CD1c-positive myeloid dendritic cell (primary cell): Measurements from ENCODE around the gene ERC2.
A peak's percentile ranks its signal among the peaks of the same experiment; 100 is the strongest.

ENCODE experiments used
- DNase-seq: peaks from one replicate; pipeline ENCODE4 v3.0.0-alpha.2; 2016; ENCODE audit errors: extremely low spot score

ERC2 gene

DNA sequence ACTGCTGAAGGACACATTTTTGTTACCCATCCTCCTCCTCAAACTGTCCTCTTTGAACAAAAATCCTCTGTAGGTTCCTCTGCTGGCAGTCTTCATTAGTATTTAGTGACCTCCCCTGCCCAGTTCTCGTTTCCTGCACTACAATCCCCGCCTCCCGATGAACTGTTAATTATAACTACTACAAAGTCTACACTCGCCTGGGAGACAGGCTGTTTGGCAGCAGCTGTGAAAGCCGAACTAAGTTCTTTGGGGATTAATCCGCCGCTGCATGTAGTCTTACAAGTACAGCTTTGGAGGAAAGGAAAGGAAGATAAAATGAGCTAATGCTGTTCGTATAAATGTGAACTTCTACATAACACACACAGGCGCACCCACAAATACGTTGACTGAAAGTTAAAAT, 821.2 kb downstream of the ERC2 start:
- DNase-seq, result no peak

- DNase-seq, result no peak
These were observed 822.1 kb downstream of the ERC2 start for GRCh38 chr3:55646121-55646520.

- no peak for DNase-seq
These were observed 822.8 kb downstream of the ERC2 start for GRCh38 chr3:55645422-55645821.

DNA sequence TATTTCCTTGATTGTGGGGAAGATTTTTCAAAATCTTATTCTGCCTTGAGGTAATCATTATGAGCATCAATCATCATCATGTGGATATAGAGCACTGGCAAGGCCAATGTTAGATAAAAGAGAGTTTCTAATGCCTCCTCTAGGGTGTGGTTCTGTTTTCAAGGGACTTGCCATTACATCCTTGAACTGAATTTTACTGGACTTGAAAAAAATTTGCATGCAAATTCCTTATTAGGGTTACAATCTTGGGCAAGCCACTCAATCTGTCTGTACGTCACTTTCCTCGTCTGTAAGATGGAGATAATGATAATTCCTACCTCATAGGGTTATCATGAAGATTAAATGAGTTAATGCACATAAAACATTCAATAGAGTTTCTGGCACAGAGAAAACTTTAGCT, 825.0 kb downstream of the ERC2 start:
- no peak for DNase-seq

GRCh38 chr3:55641964-55642363, 826.3 kb downstream of the ERC2 start:
- no peak for DNase-seq

DNA sequence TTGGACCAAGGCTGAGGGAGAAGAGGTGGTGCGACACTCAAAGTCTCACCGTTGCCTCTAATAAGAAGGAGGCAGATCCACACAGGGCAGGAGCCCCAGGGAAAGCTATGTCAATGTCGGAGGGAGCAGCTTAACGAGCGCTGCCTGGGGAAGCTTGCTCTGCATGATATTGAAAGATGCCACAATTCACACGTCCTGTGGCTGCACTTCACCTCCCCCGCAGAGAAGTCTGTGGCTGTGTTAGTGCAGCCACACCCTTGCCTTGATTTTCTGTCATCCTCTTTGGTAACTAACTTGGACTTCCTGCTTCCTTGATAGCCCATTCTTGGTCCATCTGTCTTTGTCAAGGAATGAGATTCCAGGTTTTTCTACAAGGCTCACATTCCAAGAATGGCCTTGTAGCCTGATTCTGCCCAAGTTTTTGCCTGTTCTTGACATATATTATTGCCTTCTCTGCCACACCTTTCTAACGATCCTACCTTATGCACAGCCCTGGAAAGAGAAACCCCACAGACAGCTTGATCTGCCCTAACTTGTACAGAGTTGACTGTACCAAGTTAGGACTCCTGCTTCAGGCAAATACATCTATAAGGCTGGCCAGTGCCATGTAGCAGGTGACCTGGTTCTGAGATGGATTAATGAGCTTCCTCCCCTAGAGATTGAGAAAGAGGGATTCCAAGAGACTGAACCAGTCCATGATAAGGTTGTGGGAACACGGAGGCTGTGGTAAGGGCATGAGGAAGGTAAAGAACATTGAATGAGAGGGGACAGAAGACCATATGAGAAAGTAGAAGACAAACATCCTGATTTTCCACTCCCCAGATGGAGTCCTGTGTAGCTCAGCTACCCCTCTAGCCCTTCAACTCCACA, 828.1 kb downstream of the ERC2 start:
- DNase-seq, result peak; percentile 29

DNA sequence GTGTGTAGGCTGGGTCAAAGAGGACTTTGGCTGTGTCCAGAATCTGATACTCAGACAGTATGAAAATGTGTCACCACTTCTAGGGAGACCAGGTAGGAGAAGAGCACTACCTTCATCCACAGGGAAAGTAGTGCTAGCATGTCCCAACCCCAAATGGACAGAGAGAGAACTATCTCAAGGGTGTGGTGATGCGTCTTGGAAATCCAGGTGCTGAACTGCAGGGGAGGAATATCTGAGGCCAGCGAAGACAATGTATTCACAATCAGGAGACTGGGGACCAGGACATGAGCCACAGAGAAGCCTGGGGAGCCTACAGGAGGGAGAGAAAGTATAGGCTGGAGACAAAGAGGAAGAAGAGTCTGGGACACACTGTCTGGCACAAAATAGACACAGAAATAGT, 829.1 kb downstream of the ERC2 start:
- no peak for DNase-seq

DNA sequence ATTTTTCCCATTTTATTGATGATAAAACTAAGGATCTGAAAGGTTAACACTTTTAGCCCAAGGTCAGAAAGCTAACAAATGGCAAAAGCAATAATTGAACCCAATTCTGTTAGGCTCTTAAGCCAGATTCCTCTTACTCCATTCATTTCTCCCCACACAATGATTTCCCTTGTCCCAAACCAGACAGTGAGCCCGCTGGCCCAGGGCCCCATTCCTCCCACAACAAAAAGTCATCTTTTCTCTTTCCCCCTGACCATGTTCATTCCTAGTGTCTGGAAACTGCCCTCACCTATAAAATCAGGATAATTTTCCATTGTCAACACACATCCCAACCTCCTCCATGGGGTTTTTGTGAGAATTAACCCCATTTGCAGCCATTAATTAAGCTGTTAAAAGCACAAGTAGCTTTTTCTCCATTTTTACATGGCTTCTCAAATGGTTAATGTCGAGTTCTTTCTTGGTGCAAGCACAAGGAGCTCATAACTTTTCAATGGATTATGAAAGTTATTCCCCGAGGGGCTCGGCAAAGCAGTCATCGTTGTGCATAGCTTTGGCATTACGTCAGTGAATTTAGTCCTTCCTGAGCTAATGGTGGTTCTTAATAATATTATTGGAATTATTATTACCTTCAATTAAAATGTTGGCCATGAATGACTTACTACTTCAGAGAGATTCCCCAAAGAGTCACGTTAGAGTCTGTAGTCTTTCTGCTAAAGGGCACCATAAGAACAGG, 830.2 kb downstream of the ERC2 start:
- DNase-seq, result no peak

DNA sequence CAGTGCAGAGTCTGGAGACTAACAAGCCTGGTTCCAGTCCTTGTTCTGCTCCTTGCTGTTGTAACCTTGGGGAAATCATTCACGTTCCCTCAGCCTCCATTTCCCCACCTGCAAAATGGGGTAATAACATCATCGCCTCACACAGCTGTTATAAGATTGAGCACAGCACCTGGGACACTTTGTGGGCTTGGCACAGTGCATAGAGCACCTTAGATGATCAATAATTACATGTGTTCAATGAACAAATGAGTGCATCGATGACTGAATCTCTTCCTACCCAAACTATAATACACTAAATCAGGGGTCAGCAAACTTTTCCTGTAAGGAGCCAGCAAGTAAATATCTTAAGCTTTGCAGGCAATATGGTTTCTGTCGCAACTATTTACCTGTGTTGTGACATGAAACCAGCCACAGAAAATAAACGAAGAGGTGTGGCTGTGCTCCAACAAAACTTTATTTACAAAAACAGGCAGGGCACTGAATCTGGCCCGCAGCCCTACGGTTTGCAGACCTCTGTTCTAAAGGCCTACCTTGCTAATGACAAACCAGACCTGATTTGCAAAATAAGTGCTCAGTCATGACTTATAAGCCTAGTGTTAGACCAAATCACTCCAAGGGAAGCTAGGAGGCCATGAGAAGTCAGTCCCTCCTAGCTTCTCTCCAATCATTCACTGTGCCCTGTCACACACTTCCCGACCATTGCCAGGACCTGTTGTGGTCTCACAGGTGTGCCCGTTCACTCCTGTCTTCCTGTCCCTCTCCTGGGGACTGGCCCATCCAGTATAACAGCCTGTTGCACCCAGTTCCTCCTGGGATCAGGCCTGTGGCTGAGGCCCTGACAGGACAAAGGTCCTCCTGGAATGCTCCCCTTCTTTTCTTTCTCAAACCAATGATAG, 831.7 kb downstream of the ERC2 start:
- DNase-seq, result no peak

DNA sequence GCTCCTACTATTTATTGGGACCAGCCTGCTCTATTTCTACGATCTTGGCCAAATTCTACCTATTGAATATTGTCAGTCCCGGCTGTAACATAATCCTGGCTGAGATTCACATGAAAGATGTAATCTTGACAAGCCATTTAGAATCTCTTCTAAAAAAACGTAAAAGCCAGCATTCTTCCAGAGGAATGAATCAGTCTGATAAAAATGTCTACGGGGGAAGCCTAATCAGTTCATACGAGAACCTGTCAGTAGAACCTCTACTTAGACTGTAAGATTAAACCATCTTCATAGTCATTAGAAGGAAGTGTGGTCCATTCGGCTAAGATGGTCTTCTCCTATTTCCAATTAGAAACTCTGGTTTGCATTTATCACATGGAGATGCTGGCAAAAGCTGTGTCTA, 833.9 kb downstream of the ERC2 start:
- no peak for DNase-seq

DNA sequence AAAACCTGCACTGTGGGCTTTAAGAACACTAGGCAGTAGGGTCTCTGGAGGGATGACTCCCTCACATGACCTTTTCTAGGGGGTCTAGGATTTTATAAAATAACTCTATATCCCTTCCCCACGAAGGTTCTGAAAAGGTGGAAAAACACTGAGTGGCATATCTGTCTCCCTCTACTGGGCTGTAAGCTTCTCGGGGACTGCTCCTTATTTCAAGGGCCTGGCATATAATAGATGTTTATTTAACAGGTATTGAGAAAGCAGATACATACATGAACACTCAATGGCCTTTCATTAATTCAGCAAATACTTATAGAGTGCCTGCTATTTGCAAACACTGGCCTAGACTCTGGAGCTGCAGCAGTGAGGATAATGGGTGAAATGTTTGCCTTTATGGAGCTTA, 834.9 kb downstream of the ERC2 start:
- DNase-seq, result no peak

- DNase-seq, result peak; percentile 42
These were observed 836.4 kb downstream of the ERC2 start for GRCh38 chr3:55631766-55632331.

- DNase-seq, result no peak
These were observed 837.4 kb downstream of the ERC2 start for GRCh38 chr3:55630921-55631299.

GRCh38 chr3:55630280-55630920, 837.9 kb downstream of the ERC2 start:
- no peak for DNase-seq

- no peak for DNase-seq
These were observed 838.8 kb downstream of the ERC2 start for GRCh38 chr3:55629432-55629831.

- no peak for DNase-seq
These were observed 842.0 kb downstream of the ERC2 start for GRCh38 chr3:55626279-55626665.

DNA sequence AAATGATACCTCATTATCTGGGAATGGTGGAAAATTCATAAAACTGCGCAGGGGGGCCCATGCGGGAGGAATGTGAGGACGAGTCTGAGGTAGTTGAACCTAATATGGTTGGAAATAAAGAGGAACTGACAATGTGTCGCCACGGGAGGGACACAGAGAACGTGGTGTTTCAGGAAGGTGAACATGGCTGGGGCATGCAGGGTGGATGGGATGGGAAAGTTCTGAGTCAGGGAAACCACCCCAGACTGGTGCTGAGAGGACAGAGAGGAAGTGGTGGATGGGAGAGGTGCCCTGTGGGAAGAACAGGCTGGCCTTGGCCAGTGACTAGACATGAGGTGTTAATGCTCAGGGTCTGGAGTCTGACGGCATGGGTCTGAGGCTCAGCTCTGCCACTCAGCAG, 844.0 kb downstream of the ERC2 start:
- DNase-seq, result peak; percentile 91

DNA sequence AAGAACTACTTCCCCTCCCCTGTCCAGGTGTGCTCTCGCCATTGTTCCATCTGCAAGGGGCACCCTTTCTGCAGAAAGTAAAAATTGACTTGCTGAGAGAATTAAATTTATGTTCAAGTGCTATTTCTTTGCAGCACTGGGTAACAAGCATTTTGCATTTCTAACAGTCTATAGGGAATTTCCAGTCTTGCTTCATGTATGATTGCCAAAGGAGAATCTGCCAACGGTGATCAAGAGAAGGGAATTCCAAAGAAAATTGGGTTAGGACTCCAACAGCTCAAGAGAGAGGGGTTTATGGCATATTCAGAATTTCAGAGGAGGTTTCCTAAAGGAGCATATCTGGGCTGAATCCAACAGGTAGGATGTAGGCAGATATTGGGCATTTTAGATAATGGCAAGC, 844.5 kb downstream of the ERC2 start:
- peak; percentile 71 for DNase-seq

DNA sequence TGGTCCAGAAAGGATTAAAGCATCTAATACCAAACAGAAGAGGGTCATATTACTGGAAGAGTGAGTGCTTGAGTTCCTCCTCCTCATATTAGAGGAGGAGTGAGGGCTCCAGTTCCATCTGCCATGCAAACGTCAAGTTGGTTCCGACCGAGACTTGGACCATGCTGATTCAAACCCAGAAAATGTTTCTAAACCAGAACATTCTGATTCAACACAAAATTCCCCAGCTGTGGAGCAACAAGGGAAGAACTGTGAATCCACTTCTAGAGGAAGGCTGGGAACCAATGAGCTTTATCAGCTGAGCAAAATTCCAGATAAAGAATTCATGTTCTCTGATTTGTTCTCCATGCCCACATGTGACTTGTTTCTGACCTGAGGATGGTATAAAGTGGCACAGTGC, 845.5 kb downstream of the ERC2 start:
- DNase-seq, result peak; percentile 52

- DNase-seq, result peak; percentile 43
These were observed 846.2 kb downstream of the ERC2 start for GRCh38 chr3:55622116-55622515.

DNA sequence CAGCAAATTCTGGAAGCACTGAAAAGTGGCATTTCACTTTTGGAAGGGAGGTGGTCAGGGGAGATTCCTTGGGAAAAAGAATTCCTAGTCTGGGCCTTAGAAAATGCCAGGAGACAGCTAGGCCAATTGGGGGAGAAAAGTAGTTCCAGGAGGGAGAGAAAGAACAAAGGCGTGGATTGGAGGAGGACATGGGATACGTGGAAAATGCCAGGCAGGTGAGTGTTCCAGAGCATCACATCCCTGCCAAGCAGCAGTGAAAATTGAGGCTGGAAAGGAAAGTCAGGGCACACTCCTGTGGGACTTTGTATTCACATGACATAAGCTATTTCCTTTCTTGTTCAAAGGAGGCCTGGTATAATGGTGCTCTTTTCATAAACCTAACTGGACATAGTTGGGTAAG, 846.6 kb downstream of the ERC2 start:
- no peak for DNase-seq
